Measurements from ENCODE around the gene DNAH5. TPM values are rescaled to one million over a fixed set of nuclear protein-coding genes. Genes with fewer than 3 reads are reported as not detected.

Gene DNAH5
- polyA plus RNA-seq, 3 donors = not detected

- Mint-ChIP-seq H3K27me3 (ENCODE audit: low read depth in 3 of 3) (no peaks in the 10 kb centered on the region), H3K36me3 (no peaks in the 10 kb centered on the region), H3K9me3 (peaks cover 4 to 20% (median 16%) of the 10 kb centered on the region in 7 donors), H3K27ac (no peak overlapping the region), H3K4me1 (no peaks in the 10 kb centered on the region), H3K4me3 (no peak overlapping the region)
- no peak overlapping the region for H3K4me2 ChIP-seq (replicated peaks; ENCODE audit: extremely low read depth, low read length, poor library complexity, severe bottlenecking)
- no peak overlapping the region for H2AFZ ChIP-seq (ENCODE audit: insufficient read depth, low read depth, low read length, poor library complexity, severe bottlenecking)
- intact Hi-C loops (cut with micrococcal nuclease) = no loop called here
- no peak for DNase-seq
- H3K27ac ChIP-seq (ENCODE audit: low read depth in 1 of 2, low read length in 2 of 2) = no peak overlapping the region
- H3K4me1 ChIP-seq (ENCODE audit: control insufficient read depth in 1 of 2, insufficient read depth in 2 of 2, low read length in 2 of 2) = no peaks in the 10 kb centered on the region
- H3K9ac ChIP-seq (ENCODE audit: insufficient read depth, low read length, poor library complexity, severe bottlenecking) = no peak overlapping the region
- H3K79me2 ChIP-seq (ENCODE audit: insufficient read depth, low read length) = no peaks in the 10 kb centered on the region
- WGBS (ENCODE audit: insufficient coverage) = 53% methylated on average over 7 of the region's 9 CpGs
- no peaks in the 10 kb centered on the region for H3K36me3 ChIP-seq (replicated peaks in 1 of 2; ENCODE audit: control insufficient read depth in 1 of 2, insufficient read depth in 2 of 2, low read length in 2 of 2)
- no peaks in the 10 kb centered on the region for H4K20me1 ChIP-seq (ENCODE audit: insufficient read depth, low read length)
- peaks cover 4 to 19% of the 10 kb centered on the region in 2 donors for H3K9me3 ChIP-seq (replicated peaks in 1 of 2; ENCODE audit: control insufficient read depth in 1 of 2, insufficient read depth in 1 of 2, low read length in 2 of 2)
- H3K4me3 ChIP-seq (replicated peaks in 1 of 3; ENCODE audit: low read depth in 2 of 3, low read length in 3 of 3) = no peak overlapping the region
- H3K27me3 ChIP-seq (ENCODE audit: control insufficient read depth in 2 of 2, insufficient read depth in 2 of 2, low read length in 2 of 2) = no peaks in the 10 kb centered on the region
- TF ChIP-seq CTCF (IDR thresholded peaks at IDR 0.05) = no peak
Observed at GRCh38 chr5:13830536-13830935, 114.0 kb downstream of the DNAH5 start.

GRCh38 chr5:13821366-13821765 lies 123.1 kb downstream of the DNAH5 start:
- DNase-seq = no peak
- peaks cover 0 to 2% (median 0%) of the 10 kb centered on the region in 3 donors for H3K27me3 Mint-ChIP-seq (ENCODE audit: low read depth in 3 of 3)
- TF ChIP-seq CTCF (IDR thresholded peaks at IDR 0.05) = no peak
- H3K9me3 Mint-ChIP-seq = peaks cover 0 to 11% (median 2%) of the 10 kb centered on the region in 7 donors
- Histone ChIP-seq H3K4me1 (ENCODE audit: control insufficient read depth in 1 of 2, insufficient read depth in 2 of 2, low read length in 2 of 2) (no peaks in the 10 kb centered on the region), H4K20me1 (ENCODE audit: insufficient read depth, low read length) (no peaks in the 10 kb centered on the region), H3K36me3 (replicated peaks in 1 of 2; ENCODE audit: control insufficient read depth in 1 of 2, insufficient read depth in 2 of 2, low read length in 2 of 2) (no peaks in the 10 kb centered on the region), H3K79me2 (ENCODE audit: insufficient read depth, low read length) (no peaks in the 10 kb centered on the region), H3K4me2 (replicated peaks; ENCODE audit: extremely low read depth, low read length, poor library complexity, severe bottlenecking) (no peak overlapping the region), H3K27me3 (ENCODE audit: control insufficient read depth in 2 of 2, insufficient read depth in 2 of 2, low read length in 2 of 2) (no peaks in the 10 kb centered on the region), H3K9ac (ENCODE audit: insufficient read depth, low read length, poor library complexity, severe bottlenecking) (no peak overlapping the region), H3K9me3 (replicated peaks in 1 of 2; ENCODE audit: control insufficient read depth in 1 of 2, insufficient read depth in 1 of 2, low read length in 2 of 2) (no peaks in the 10 kb centered on the region), H3K4me3 (replicated peaks in 1 of 3; ENCODE audit: low read depth in 2 of 3, low read length in 3 of 3) (no peak overlapping the region), H3K27ac (ENCODE audit: low read depth in 1 of 2, low read length in 2 of 2) (no peak overlapping the region), H2AFZ (ENCODE audit: insufficient read depth, low read depth, low read length, poor library complexity, severe bottlenecking) (no peak overlapping the region)
- no peaks in the 10 kb centered on the region for H3K4me1 Mint-ChIP-seq
- WGBS (ENCODE audit: insufficient coverage) = no CpG with 5 or more reads among the region's 2 CpGs
- H3K4me3 Mint-ChIP-seq = no peak overlapping the region
- intact Hi-C loops (cut with micrococcal nuclease) = no loop called here
- H3K27ac Mint-ChIP-seq = no peak overlapping the region
- no peaks in the 10 kb centered on the region for H3K36me3 Mint-ChIP-seq
